HG03159 (cell line): ENCODE data around the gene TMEM209.

Experiments
- ATAC-seq: cut with Tn5 transposase; IDR thresholded peaks from one replicate; pipeline ENCODE4 v1.9.1; 2021; ENCODE audit warnings: mild to moderate bottlenecking, moderate library complexity; ENCODE audit not compliant: unreplicated experiment

Gene TMEM209

GRCh38 chr7:130145424-130146100 is 59.6 kb downstream of the TMEM209 start:
- no peak for ATAC-seq

- no peak for ATAC-seq
These were observed 60.7 kb downstream of the TMEM209 start for GRCh38 chr7:130144312-130145171.

DNA sequence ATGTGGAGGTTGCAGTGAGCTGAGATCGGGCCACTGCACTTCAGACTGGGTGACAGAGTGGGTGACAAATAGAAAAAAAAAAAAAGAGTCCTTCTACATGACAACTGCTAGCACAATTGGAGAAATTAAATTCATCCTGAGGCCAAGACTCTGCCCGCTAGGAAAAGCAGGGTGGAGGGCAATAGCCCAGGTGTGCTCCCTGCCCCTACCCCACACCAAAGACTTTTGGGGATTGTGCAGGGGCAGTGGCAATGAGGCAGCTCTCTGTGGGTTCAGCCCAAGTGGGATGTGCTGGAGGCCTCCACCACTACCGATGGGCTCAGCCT is 61.3 kb downstream of the TMEM209 start:
- ATAC-seq: no peak

GRCh38 chr7:130143334-130143732 is 61.9 kb downstream of the TMEM209 start:
- ATAC-seq: no peak

DNA sequence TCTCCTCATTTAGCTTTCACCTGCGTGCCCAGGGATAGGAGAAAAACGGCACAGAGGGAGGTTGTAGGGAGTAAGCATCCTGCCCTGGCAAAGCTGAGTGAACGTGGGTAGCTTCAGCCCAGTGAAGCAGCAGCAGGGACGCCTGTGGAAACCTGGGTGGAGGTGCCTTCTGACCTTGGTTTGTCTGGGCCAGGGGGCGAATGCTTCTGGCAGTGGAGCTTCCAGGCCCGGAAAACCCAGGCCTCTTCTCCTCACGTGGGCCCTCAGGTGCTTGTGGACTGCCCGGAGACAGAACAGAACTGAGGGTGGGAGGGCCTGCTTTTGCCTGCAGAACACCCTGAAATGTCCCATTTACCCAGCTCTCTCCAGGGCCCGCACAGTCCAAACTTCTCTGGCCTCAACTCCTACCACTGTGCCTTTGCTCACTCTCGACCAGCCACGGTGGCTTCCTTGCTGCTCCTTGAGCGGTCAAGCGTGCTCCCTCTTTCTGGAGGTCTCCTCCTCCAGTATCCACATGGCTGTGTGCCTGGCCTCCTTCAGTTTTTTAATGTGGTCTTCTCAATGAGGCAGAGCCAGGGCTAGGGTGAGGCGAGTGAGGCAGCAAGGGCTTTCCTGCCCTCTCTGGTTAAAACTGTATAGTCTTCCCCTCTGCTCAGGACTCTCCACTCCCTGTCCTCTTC is 62.4 kb downstream of the TMEM209 start:
- ATAC-seq: no peak

GRCh38 chr7:130141884-130142653 is 63.1 kb downstream of the TMEM209 start:
- ATAC-seq: no peak

- peak; percentile 65 for ATAC-seq
These were observed 63.9 kb downstream of the TMEM209 start for GRCh38 chr7:130141161-130141883.

GRCh38 chr7:130140551-130141160 is 64.5 kb downstream of the TMEM209 start:
- ATAC-seq: no peak

DNA sequence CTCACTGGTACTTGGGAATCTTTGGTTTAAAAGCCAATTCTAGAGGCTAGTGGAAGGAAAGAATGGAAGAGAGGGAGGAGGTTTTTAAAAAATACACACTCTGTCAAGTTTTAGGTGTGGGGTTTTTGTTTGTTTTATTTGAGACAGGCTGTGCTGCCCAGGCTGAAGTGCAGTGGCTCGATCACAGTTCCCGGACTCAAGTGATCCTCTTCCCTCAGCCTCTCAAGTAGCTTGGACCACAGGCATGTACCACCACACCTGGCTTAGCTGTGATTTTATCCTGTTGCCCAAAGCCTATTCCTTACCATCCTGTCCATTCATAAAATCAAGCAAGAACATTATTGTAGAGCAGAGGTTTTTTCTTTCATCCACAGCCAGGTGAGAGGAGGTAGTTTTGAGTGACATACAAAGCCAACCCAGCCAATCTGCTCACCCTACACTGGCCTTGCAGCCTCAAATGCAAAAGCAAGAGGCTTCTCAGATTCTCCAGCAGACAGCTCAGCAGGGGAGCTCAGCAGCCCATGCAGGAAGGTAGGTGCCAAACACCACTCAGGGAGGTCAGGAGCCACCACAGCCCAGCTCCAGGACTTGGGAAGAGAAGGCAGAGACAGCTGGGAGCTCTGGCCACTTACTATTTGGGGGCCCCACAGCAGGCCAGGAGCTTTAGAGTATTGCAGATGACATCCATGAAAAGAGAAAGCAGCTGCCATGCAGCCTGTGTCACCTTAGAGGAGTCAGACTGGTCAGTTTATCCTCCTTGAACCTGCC is 65.8 kb downstream of the TMEM209 start:
- ATAC-seq: no peak

DNA sequence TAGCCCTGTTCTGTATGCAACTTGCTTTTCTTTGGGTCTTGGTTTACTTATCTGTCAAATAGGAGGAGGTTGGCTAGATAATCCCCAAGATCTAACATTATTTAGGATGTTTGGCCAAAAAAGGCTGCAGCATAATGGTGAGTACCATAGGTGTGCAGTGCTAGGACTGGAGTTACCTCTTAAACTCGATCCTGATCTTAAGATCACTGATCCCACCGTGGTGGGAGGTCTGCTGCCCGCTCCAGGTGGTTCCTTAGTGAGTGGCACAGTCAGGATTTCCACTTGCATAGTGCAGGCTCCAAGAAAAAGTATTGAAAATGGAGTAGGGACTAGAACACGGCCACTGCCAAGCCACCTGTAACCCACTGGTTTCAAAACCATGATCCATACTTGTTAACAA is 68.0 kb downstream of the TMEM209 start:
- ATAC-seq: no peak

GRCh38 chr7:130136579-130137167 is 68.5 kb downstream of the TMEM209 start:
- no peak for ATAC-seq

GRCh38 chr7:130135208-130136205 is 69.7 kb downstream of the TMEM209 start:
- ATAC-seq: no peak

DNA sequence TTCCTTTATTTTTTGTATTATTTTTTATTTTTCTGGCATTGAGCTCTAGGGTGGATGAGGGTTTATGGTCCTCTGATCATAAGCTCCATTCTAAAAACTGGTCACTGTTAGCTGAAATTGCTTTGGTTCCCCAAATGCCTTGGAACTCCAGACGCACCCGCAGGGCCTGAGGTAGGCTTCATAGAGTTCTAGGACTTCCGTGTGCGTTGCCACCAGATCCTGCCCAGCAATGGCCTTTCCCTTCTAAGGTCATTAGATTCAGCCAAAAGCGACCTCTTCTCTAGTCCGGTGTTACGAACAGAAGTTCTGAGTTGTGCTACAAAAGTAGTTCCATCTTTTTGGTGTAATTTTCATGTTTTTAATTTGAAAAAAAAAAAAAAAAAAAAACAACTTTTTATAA is 70.5 kb downstream of the TMEM209 start:
- no peak for ATAC-seq

DNA sequence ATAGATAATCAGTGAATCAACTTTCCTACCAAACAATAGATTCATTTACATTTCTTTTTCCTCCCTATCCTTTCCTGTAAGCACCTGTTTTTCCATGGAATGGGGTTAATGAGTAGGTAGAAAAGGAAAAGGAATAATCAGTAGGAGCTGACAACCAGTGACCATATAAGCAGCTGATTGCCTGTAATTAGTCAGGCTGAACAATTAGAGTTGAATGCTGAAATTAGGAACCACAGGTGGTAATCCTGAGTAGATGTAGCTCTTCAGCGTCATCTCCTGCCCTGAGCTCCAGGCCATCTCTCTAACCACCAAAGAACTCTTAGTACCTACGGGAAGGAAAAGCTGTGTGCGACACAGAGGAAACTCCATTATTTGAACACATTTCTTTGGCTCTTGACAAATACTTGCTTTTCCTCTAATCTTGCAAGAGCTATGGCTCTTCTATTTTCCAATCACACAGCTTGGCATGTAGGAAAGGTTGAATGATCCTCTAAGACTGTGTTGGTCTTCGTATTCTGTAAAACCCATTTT is 71.0 kb downstream of the TMEM209 start:
- ATAC-seq: no peak

DNA sequence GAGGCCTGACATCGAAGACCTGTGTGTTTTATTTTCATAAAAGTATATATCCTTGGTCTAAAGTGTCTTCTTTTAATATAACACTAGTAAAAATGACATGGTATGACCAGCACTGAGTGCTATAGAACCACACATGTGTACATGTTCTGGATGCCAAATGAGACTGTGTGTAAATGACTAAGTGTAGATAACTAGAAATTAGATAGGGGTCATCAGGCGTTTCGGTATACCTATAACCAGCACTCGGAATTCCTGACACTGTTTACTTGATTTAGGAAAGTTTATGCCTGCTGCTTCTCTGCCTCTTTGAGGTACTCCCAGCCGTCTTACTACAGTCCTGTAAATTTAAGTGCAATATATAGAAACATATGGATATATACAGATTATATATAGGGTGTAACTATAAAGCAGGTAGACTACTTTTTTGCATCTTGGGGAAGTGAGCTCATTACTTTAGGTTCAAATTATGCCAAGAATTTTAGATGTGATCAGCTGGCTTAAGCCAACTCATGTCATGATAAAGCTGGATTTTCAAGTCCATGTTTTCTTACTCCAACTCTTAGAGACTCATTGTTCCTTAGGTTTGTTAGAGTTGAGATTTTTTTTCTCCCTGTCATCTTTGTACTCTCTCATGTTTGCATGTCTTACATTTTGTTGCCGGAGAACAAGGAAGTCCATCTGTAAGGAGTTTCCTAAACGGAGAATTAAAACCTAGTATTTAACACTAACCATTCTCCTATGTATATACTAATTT is 72.0 kb downstream of the TMEM209 start:
- no peak for ATAC-seq

DNA sequence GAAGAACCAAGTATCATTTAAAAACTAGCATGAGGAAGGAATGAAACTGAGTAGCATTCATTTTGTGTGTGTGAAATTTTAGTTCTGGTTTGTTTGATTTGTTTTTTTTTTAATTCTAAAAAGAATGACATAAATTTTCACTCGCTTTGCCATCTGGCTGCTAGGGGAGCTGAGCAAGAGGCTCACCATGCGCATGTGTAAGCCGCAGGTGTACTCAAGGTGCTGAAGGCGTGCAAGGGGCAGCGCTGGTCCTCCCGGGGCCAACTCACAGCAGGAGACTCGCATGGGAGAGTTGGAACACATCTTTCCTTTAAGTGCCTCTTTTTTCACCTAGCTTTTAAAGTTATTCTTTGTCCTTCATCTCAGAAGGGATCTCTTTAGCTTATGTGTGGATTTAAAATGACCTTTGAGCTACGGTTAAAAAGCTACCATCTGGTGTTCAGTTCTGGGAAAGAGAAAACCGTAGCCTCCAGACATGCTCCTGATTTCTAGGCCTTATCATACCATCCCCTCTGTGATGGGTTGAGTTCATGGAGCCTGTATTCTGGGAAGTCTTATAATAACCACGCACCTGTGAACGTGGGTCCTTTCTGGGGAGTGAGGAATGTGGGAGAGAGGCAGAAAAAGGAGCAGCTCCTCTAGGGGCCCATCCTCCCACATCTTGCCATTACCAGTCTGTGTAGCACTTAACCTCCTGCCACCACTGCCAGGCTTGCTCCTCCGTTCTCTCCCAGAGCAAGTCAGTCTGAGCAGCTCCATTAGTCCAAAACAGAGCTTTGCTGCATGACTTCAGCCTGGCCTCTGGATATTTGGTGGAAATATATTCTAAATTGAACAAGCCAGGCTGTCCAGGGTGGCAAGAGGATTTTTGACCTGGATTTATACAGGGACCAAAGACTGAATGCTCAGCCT is 73.0 kb downstream of the TMEM209 start:
- no peak for ATAC-seq
